LNCAP (cell line): Measurements from ENCODE around the gene CIB2.

Source experiments
- TF ChIP-seq, protein P1 (sequence below): fragments of 450-650 bp; IDR thresholded peaks from 2 replicates; pipeline ENCODE4 v1.5.1; 2017; ENCODE audit warnings: mild to moderate bottlenecking

The CIB2 gene

DNA sequence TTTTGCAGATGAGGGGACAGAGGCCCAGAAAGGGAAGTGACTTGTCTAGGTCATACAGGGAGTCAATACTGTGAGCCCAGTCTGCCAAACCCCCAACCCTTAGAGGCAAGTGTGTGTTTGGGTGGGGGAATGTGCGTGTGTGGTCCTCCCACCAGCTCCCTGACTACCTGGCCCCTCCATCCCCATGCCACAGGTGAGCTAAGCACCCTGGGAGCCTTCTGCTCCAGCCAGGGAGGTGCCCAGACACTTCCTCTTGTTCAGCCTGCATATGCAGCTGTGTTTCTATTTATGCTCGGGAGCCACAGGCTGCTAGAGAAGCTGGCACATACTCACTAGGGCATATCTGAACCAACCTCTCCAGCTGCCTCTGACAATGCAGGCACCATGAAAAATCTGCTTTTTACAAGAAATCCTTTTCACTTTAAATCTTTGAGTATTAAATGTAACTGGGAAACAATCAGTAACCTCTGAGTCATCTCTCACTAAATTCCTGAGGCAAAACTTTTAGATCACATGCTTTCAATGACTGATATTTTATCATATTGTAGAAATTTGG lies 74.5 kb downstream of the CIB2 start:
- TF ChIP-seq, protein P1, sequence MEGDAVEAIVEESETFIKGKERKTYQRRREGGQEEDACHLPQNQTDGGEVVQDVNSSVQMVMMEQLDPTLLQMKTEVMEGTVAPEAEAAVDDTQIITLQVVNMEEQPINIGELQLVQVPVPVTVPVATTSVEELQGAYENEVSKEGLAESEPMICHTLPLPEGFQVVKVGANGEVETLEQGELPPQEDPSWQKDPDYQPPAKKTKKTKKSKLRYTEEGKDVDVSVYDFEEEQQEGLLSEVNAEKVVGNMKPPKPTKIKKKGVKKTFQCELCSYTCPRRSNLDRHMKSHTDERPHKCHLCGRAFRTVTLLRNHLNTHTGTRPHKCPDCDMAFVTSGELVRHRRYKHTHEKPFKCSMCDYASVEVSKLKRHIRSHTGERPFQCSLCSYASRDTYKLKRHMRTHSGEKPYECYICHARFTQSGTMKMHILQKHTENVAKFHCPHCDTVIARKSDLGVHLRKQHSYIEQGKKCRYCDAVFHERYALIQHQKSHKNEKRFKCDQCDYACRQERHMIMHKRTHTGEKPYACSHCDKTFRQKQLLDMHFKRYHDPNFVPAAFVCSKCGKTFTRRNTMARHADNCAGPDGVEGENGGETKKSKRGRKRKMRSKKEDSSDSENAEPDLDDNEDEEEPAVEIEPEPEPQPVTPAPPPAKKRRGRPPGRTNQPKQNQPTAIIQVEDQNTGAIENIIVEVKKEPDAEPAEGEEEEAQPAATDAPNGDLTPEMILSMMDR: no peak

DNA sequence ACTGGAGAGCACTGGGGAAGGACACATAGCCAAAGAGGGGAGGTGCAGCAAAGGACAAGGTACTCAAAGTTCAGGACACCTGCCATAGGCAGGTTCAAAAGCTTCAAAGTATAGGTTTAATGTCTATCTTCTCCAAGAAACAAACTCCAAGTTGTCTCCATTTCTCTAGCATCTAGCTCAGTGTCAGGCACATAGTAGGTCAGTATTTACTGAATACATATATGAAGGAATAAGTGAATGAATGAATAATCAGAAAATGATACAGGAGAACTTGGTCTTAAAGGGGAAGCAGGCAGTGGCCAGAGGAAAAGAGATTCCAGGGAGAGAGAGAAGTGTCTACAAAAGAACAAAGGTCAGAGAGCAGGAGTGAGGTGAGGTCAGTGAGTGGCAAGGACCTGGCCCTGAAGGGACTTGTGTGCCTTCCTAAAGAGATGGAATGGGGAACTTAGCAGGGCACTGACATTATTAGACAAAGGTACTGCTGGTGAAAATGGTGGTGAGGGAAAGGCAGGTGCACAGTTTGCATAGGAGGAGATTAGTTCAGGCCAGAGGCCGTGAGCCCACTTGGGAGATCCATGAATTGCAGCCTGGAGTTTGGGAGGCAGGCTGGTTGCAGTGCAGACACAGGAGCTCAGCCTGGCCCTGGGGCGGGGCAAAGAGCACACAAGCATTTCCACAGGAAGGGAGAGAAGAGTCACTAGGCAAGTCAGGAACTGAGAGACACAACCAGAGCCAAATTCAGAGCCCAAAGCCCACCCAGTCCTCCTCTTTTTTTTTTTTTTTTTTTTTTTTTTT lies 75.1 kb downstream of the CIB2 start:
- TF ChIP-seq, protein P1: no peak

DNA sequence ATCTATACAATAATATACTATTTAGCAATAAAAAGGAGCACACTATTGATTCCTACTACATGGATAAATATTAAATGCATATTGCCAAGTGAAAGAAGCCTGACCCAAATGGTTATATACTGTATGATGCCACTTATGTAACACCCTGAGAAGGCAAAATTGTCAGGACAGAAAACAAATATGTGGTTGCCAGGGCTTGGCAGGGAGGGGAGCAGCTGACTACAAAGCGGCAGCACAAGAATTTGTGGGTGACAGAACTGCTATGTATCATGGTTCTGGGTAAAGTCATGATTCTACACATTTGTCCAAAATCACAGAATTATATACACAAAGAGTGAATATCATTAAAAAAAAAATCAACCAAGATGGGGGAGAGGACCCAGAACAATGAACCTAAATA lies 76.3 kb downstream of the CIB2 start:
- TF ChIP-seq, protein P1: no peak
